ENCODE results near the gene CREB3. TPM values are rescaled to one million over a fixed set of nuclear protein-coding genes. Genes with fewer than 3 reads are reported as not detected.

The CREB3 gene
- total and polyA plus RNA-seq, 4 donors, result 39.5 to 62.0 (median 48.7) TPM

- no peaks in the 10 kb centered on the region for H3K4me1 ChIP-seq (ENCODE audit: control insufficient read depth in 1 of 2, insufficient read depth in 2 of 2, low read length in 2 of 2)
- intact Hi-C loops (cut with DNase I), result no loop called here
- no peak for ATAC-seq (ENCODE audit: low FRiP score)
- H3K9me3 ChIP-seq (ENCODE audit: control insufficient read depth, low read length), result no peaks in the 10 kb centered on the region
- peak in 1 of 2 donors; percentile 28 for DNase-seq
- no peak overlapping the region for H3K4me3 ChIP-seq (ENCODE audit: low read length in 2 of 2)
- no peaks in the 10 kb centered on the region for H3K27me3 ChIP-seq (ENCODE audit: control insufficient read depth in 1 of 2, insufficient read depth in 2 of 2, low read length in 1 of 2)
- H3K36me3 ChIP-seq (ENCODE audit: control insufficient read depth in 1 of 2, insufficient read depth in 2 of 2, low read length in 1 of 2), result peaks cover 10 to 53% of the 10 kb centered on the region in 2 donors
- WGBS, 2 donors, result 88 to 90% methylated on average over 7 of the region's 7 CpGs
- H3K27ac ChIP-seq (ENCODE audit: low read depth in 1 of 2, low read length in 2 of 2), result peak overlapping the region in 1 of 2 donors; percentile 20
These were observed 26.5 kb upstream of the CREB3 start for GRCh38 chr9:35705836-35706430.

GRCh38 chr9:35706951-35707350 is 25.5 kb upstream of the CREB3 start:
- Histone ChIP-seq H3K4me1 (ENCODE audit: control insufficient read depth in 1 of 2, insufficient read depth in 2 of 2, low read length in 2 of 2) (no peaks in the 10 kb centered on the region), H3K9me3 (ENCODE audit: control insufficient read depth, low read length) (no peaks in the 10 kb centered on the region), H3K4me3 (ENCODE audit: low read length in 2 of 2) (no peak overlapping the region), H3K36me3 (ENCODE audit: control insufficient read depth in 1 of 2, insufficient read depth in 2 of 2, low read length in 1 of 2) (peaks cover 13 to 60% of the 10 kb centered on the region in 2 donors), H3K27me3 (ENCODE audit: control insufficient read depth in 1 of 2, insufficient read depth in 2 of 2, low read length in 1 of 2) (no peaks in the 10 kb centered on the region), H3K27ac (ENCODE audit: low read depth in 1 of 2, low read length in 2 of 2) (no peak overlapping the region)
- ATAC-seq (ENCODE audit: low FRiP score) (no peak), DNase-seq (no peak)
- 84% methylated on average over 10 of the region's 10 CpGs for WGBS, 2 donors
- intact Hi-C loops (cut with DNase I), result no loop called here

- H3K4me1 ChIP-seq (ENCODE audit: control insufficient read depth in 1 of 2, insufficient read depth in 2 of 2, low read length in 2 of 2), result no peaks in the 10 kb centered on the region
- H3K36me3 ChIP-seq (ENCODE audit: control insufficient read depth in 1 of 2, insufficient read depth in 2 of 2, low read length in 1 of 2), result peaks cover 13 to 63% of the 10 kb centered on the region in 2 donors
- no peak overlapping the region for H3K4me3 ChIP-seq (ENCODE audit: low read length in 2 of 2)
- intact Hi-C loops (cut with DNase I), result no loop called here
- WGBS, 2 donors, result 90% methylated on average over 4 of the region's 4 CpGs
- H3K27ac ChIP-seq (ENCODE audit: low read depth in 1 of 2, low read length in 2 of 2), result no peak overlapping the region
- no peaks in the 10 kb centered on the region for H3K27me3 ChIP-seq (ENCODE audit: control insufficient read depth in 1 of 2, insufficient read depth in 2 of 2, low read length in 1 of 2)
- ATAC-seq (ENCODE audit: low FRiP score) (no peak), DNase-seq (no peak)
- H3K9me3 ChIP-seq (ENCODE audit: control insufficient read depth, low read length), result no peaks in the 10 kb centered on the region
These were observed 24.3 kb upstream of the CREB3 start for GRCh38 chr9:35708146-35708545.

- no peak overlapping the region for H3K4me3 ChIP-seq (ENCODE audit: low read length in 2 of 2)
- no peak for ATAC-seq (ENCODE audit: low FRiP score)
- H3K36me3 ChIP-seq (ENCODE audit: control insufficient read depth in 1 of 2, insufficient read depth in 2 of 2, low read length in 1 of 2), result peaks cover 8 to 54% of the 10 kb centered on the region in 2 donors
- intact Hi-C loops (cut with DNase I), result no loop called here
- no peaks in the 10 kb centered on the region for H3K4me1 ChIP-seq (ENCODE audit: control insufficient read depth in 1 of 2, insufficient read depth in 2 of 2, low read length in 2 of 2)
- H3K27ac ChIP-seq (ENCODE audit: low read depth in 1 of 2, low read length in 2 of 2), result no peak overlapping the region
- DNase-seq, result no peak
- no peaks in the 10 kb centered on the region for H3K9me3 ChIP-seq (ENCODE audit: control insufficient read depth, low read length)
- 69% methylated on average over 7 of the region's 7 CpGs for WGBS, 2 donors
- no peaks in the 10 kb centered on the region for H3K27me3 ChIP-seq (ENCODE audit: control insufficient read depth in 1 of 2, insufficient read depth in 2 of 2, low read length in 1 of 2)
These were observed 21.5 kb upstream of the CREB3 start for GRCh38 chr9:35710818-35711500.

- ATAC-seq (ENCODE audit: low FRiP score), result no peak
- intact Hi-C loops (cut with DNase I), result no loop called here
- peaks cover 8 to 48% of the 10 kb centered on the region in 2 donors for H3K36me3 ChIP-seq (ENCODE audit: control insufficient read depth in 1 of 2, insufficient read depth in 2 of 2, low read length in 1 of 2)
- no peak overlapping the region for H3K4me3 ChIP-seq (ENCODE audit: low read length in 2 of 2)
- no peaks in the 10 kb centered on the region for H3K4me1 ChIP-seq (ENCODE audit: control insufficient read depth in 1 of 2, insufficient read depth in 2 of 2, low read length in 2 of 2)
- DNase-seq, result no peak
- no peaks in the 10 kb centered on the region for H3K27me3 ChIP-seq (ENCODE audit: control insufficient read depth in 1 of 2, insufficient read depth in 2 of 2, low read length in 1 of 2)
- no peak overlapping the region for H3K27ac ChIP-seq (ENCODE audit: low read depth in 1 of 2, low read length in 2 of 2)
- H3K9me3 ChIP-seq (ENCODE audit: control insufficient read depth, low read length), result no peaks in the 10 kb centered on the region
- WGBS, 2 donors, result 80 to 82% methylated on average over 21 of the region's 21 CpGs
These were observed 20.7 kb upstream of the CREB3 start for GRCh38 chr9:35711501-35712428.

GRCh38 chr9:35712762-35713400 is 19.6 kb upstream of the CREB3 start:
- no peak for ATAC-seq (ENCODE audit: low FRiP score)
- intact Hi-C loops (cut with DNase I), result no loop called here
- Histone ChIP-seq H3K4me3 (ENCODE audit: low read length in 2 of 2) (no peak overlapping the region), H3K9me3 (ENCODE audit: control insufficient read depth, low read length) (no peaks in the 10 kb centered on the region), H3K27ac (ENCODE audit: low read depth in 1 of 2, low read length in 2 of 2) (no peak overlapping the region), H3K27me3 (ENCODE audit: control insufficient read depth in 1 of 2, insufficient read depth in 2 of 2, low read length in 1 of 2) (no peaks in the 10 kb centered on the region), H3K4me1 (ENCODE audit: control insufficient read depth in 1 of 2, insufficient read depth in 2 of 2, low read length in 2 of 2) (no peaks in the 10 kb centered on the region), H3K36me3 (ENCODE audit: control insufficient read depth in 1 of 2, insufficient read depth in 2 of 2, low read length in 1 of 2) (peaks cover 17 to 49% of the 10 kb centered on the region in 2 donors)
- WGBS, 2 donors, result 78 to 84% methylated on average over 11 of the region's 11 CpGs
- DNase-seq, result peak; percentile 21 to 55

GRCh38 chr9:35713578-35713977 is 18.9 kb upstream of the CREB3 start:
- 88 to 92% methylated on average over 3 of the region's 3 CpGs for WGBS, 2 donors
- no peaks in the 10 kb centered on the region for H3K9me3 ChIP-seq (ENCODE audit: control insufficient read depth, low read length)
- ATAC-seq (ENCODE audit: low FRiP score) (no peak), DNase-seq (no peak)
- no peaks in the 10 kb centered on the region for H3K27me3 ChIP-seq (ENCODE audit: control insufficient read depth in 1 of 2, insufficient read depth in 2 of 2, low read length in 1 of 2)
- H3K36me3 ChIP-seq (ENCODE audit: control insufficient read depth in 1 of 2, insufficient read depth in 2 of 2, low read length in 1 of 2), result peaks cover 17 to 47% of the 10 kb centered on the region in 2 donors
- intact Hi-C loops (cut with DNase I), result no loop called here
- H3K4me3 ChIP-seq (ENCODE audit: low read length in 2 of 2), result no peak overlapping the region
- H3K27ac ChIP-seq (ENCODE audit: low read depth in 1 of 2, low read length in 2 of 2), result no peak overlapping the region
- no peaks in the 10 kb centered on the region for H3K4me1 ChIP-seq (ENCODE audit: control insufficient read depth in 1 of 2, insufficient read depth in 2 of 2, low read length in 2 of 2)

GRCh38 chr9:35714123-35714522 is 18.3 kb upstream of the CREB3 start:
- DNase-seq, result peak; percentile 29 to 59
- WGBS, 2 donors, result 73 to 78% methylated on average over 6 of the region's 6 CpGs
- intact Hi-C loops (cut with DNase I), result no loop called here
- no peak overlapping the region for H3K4me3 ChIP-seq (ENCODE audit: low read length in 2 of 2)
- peaks cover 17 to 51% of the 10 kb centered on the region in 2 donors for H3K36me3 ChIP-seq (ENCODE audit: control insufficient read depth in 1 of 2, insufficient read depth in 2 of 2, low read length in 1 of 2)
- no peaks in the 10 kb centered on the region for H3K27me3 ChIP-seq (ENCODE audit: control insufficient read depth in 1 of 2, insufficient read depth in 2 of 2, low read length in 1 of 2)
- H3K4me1 ChIP-seq (ENCODE audit: control insufficient read depth in 1 of 2, insufficient read depth in 2 of 2, low read length in 2 of 2), result no peaks in the 10 kb centered on the region
- H3K9me3 ChIP-seq (ENCODE audit: control insufficient read depth, low read length), result no peaks in the 10 kb centered on the region
- H3K27ac ChIP-seq (ENCODE audit: low read depth in 1 of 2, low read length in 2 of 2), result no peak overlapping the region
- ATAC-seq (ENCODE audit: low FRiP score), result no peak

All from aorta (tissue), 5 donors.